ENCODE data around the gene ARPP21.

GRCh38 chr3:35594739-35595138, 44.6 kb upstream of the ARPP21 start:
- TF ChIP-seq, protein P1, sequence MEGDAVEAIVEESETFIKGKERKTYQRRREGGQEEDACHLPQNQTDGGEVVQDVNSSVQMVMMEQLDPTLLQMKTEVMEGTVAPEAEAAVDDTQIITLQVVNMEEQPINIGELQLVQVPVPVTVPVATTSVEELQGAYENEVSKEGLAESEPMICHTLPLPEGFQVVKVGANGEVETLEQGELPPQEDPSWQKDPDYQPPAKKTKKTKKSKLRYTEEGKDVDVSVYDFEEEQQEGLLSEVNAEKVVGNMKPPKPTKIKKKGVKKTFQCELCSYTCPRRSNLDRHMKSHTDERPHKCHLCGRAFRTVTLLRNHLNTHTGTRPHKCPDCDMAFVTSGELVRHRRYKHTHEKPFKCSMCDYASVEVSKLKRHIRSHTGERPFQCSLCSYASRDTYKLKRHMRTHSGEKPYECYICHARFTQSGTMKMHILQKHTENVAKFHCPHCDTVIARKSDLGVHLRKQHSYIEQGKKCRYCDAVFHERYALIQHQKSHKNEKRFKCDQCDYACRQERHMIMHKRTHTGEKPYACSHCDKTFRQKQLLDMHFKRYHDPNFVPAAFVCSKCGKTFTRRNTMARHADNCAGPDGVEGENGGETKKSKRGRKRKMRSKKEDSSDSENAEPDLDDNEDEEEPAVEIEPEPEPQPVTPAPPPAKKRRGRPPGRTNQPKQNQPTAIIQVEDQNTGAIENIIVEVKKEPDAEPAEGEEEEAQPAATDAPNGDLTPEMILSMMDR (conservative IDR thresholded peaks at IDR 0.05; ENCODE audit: low read length), result no peak
- no peak for TF ChIP-seq EZH2phosphoT487 (IDR thresholded peaks at IDR 0.05; ENCODE audit: borderline replicate concordance)

Data from Loucy (cell line).